PC-3 (cell line): ENCODE data around the gene KIR2DL3. TPM values are rescaled to one million over a fixed set of nuclear protein-coding genes. Genes with fewer than 3 reads are reported as not detected.

Experiments used
- ATAC-seq: fragments of 200-7000 bp; cut with Tn5 transposase; 2 replicates; pipeline ENCODE4 v1.9.1; 2020; ENCODE audit warnings: mild to moderate bottlenecking, moderate library complexity
- BruUV-seq: library from RNA; stranded (reverse); fragments of 400-500 nt; replicated peaks from 2 replicates; lab custom pipeline; 2021; lab: Mats Ljungman, UMichigan
- CTCF ChIA-PET: fragments of 300-600 bp; sonication (Branson Sonifier 250); formaldehyde crosslinking; loops from one replicate; lab custom pipeline; 2022; ENCODE audit warnings: antibody characterized with exemption; lab: Charles Lee
- POLR2A ChIA-PET: fragments of 300-600 bp; sonication (Branson Sonifier 250); formaldehyde crosslinking; loops from one replicate; lab custom pipeline; 2022; ENCODE audit warnings: antibody characterized with exemption; ENCODE audit not compliant: unreplicated experiment; lab: Charles Lee
- DNase-seq: peaks from one replicate; pipeline ENCODE4 v3.0.0-alpha.2; 2015
- H2AFZ ChIP-seq: fragments of 300-600 bp; sonication (generic); 2 replicates; pipeline ENCODE4 v1.6.0; 2016; ENCODE audit warnings: antibody characterized with exemption, low read length
- H3F3A ChIP-seq: fragments of 300-600 bp; sonication (generic); one replicate; pipeline ENCODE4 v1.6.0; 2017; ENCODE audit warnings: antibody characterized with exemption, low read length, control low read depth, mild to moderate bottlenecking; ENCODE audit not compliant: unreplicated experiment
- H3K27ac ChIP-seq: fragments of 300-600 bp; sonication (generic); 2 replicates; pipeline ENCODE4 v1.5.1; 2016; ENCODE audit warnings: mild to moderate bottlenecking, low read length
- H3K27me3 ChIP-seq: fragments of 300-600 bp; sonication (generic); 2 replicates; pipeline ENCODE4 v1.6.1; 2016; ENCODE audit warnings: low read length, mixed read lengths
- H3K36me3 ChIP-seq: fragments of 300-600 bp; sonication (generic); 2 replicates; pipeline ENCODE4 v1.6.1; 2016; ENCODE audit warnings: low read depth, mixed run types, low read length, mixed read lengths
- H3K4me1 ChIP-seq: fragments of 300-600 bp; sonication (generic); 2 replicates; pipeline ENCODE4 v1.5.1; 2016; ENCODE audit warnings: low read length; ENCODE audit not compliant: insufficient read depth
- H3K4me2 ChIP-seq: fragments of 300-600 bp; sonication (generic); 2 replicates; pipeline ENCODE4 v1.6.0; 2016; ENCODE audit warnings: low read length
- H3K4me3 ChIP-seq: fragments of 300-600 bp; sonication (generic); 2 replicates; pipeline ENCODE4 v1.5.1; 2016; ENCODE audit warnings: mild to moderate bottlenecking, low read length, mixed read lengths
- H3K79me2 ChIP-seq: fragments of 300-600 bp; sonication (generic); 2 replicates; pipeline ENCODE4 v1.6.1; 2017; ENCODE audit warnings: low read length, mixed read lengths
- H3K9ac ChIP-seq: fragments of 300-600 bp; sonication (generic); 2 replicates; pipeline ENCODE4 v1.6.0; 2016; ENCODE audit warnings: mild to moderate bottlenecking, low read length
- H3K9me2 ChIP-seq: fragments of 300-600 bp; sonication (generic); replicated peaks from 2 replicates; pipeline ENCODE4 v1.6.1; 2016; ENCODE audit warnings: mixed run types, low read length, mixed read lengths
- H3K9me3 ChIP-seq: fragments of 300-600 bp; sonication (generic); 2 replicates; pipeline ENCODE4 v1.6.1; 2016; ENCODE audit warnings: low read length, mixed read lengths
- H4K20me1 ChIP-seq: fragments of 300-600 bp; sonication (generic); 2 replicates; pipeline ENCODE4 v1.6.1; 2016; ENCODE audit warnings: low read length, mixed read lengths
- EZH2 ChIP-seq: fragments of 300-600 bp; sonication (generic); IDR thresholded peaks from one replicate; pipeline ENCODE4 v1.6.1; 2017; ENCODE audit warnings: antibody characterized with exemption, mild to moderate bottlenecking, low read length; ENCODE audit not compliant: unreplicated experiment
- EZH2phosphoT487 ChIP-seq: fragments of 300-600 bp; sonication (generic); IDR thresholded peaks from 2 replicates; pipeline ENCODE4 v1.6.1; 2018; ENCODE audit warnings: mild to moderate bottlenecking, antibody characterized with exemption, low read length, borderline replicate concordance
- intact Hi-C: fragments of 100-400 bp; cut with micrococcal nuclease; formaldehyde crosslinking; loops from 2 replicates; pipeline ENCODE4 v1.9.0; 2023
- total RNA-seq: library from RNA; depleted of rRNA; stranded (reverse); fragments of >200 nt; gene quantifications from 2 replicates; pipeline ENCODE4 v1.2.3, GENCODE V29; 2014
- TF ChIP-seq, protein P1 (sequence below): fragments of 300-600 bp; sonication (generic); conservative IDR thresholded peaks from 2 replicates; pipeline ENCODE4 v1.5.1; 2017; ENCODE audit warnings: antibody characterized with exemption, low read depth, mild to moderate bottlenecking, low read length

KIR2DL3 gene
- total RNA-seq, 1 experiment from 2014 or later = not detected

DNA sequence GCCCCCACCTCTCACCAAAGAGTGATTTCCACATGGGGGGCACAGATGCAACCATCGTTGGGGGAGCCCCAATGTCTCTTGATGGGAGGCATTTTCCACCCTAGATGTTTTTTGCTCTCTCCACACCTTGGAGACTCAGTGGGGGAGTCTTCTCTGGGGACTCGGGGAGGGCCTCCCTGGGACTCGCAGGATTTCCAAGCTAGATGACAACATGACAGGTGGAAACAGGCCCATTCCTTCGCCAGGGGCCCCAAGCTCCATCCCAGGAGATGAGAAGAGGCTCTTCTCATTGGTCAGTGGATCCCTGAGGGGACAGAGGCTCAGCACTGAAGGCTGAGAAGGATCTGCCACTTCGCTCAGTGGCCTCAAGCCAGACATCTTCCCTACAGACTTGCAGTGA is 52.4 kb downstream of the KIR2DL3 start:
- no TSS peak for BruUV-seq
- no peak overlapping the region for H3K9ac ChIP-seq
- peaks cover 15% of the 10 kb centered on the region for H3K27me3 ChIP-seq
- H3K4me1 ChIP-seq = no peaks in the 10 kb centered on the region
- no peaks in the 10 kb centered on the region for H3K9me2 ChIP-seq
- no peak overlapping the region for H3K4me2 ChIP-seq
- no peaks in the 10 kb centered on the region for H3K79me2 ChIP-seq
- DNase-seq (no peak), ATAC-seq (no peak)
- POLR2A ChIA-PET = no interaction called here
- TF ChIP-seq, protein P1, sequence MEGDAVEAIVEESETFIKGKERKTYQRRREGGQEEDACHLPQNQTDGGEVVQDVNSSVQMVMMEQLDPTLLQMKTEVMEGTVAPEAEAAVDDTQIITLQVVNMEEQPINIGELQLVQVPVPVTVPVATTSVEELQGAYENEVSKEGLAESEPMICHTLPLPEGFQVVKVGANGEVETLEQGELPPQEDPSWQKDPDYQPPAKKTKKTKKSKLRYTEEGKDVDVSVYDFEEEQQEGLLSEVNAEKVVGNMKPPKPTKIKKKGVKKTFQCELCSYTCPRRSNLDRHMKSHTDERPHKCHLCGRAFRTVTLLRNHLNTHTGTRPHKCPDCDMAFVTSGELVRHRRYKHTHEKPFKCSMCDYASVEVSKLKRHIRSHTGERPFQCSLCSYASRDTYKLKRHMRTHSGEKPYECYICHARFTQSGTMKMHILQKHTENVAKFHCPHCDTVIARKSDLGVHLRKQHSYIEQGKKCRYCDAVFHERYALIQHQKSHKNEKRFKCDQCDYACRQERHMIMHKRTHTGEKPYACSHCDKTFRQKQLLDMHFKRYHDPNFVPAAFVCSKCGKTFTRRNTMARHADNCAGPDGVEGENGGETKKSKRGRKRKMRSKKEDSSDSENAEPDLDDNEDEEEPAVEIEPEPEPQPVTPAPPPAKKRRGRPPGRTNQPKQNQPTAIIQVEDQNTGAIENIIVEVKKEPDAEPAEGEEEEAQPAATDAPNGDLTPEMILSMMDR = no peak
- TF ChIP-seq EZH2 = no peak
- TF ChIP-seq EZH2phosphoT487 = no peak
- CTCF ChIA-PET = no interaction called here
- no peak overlapping the region for H3K4me3 ChIP-seq
- no peak overlapping the region for H3K27ac ChIP-seq
- intact Hi-C loops = no loop called here
- no peaks in the 10 kb centered on the region for H3K36me3 ChIP-seq
- H3K9me3 ChIP-seq = no peaks in the 10 kb centered on the region
- H3F3A ChIP-seq = no peaks in the 10 kb centered on the region
- no peaks in the 10 kb centered on the region for H4K20me1 ChIP-seq
- no peak overlapping the region for H2AFZ ChIP-seq

DNA sequence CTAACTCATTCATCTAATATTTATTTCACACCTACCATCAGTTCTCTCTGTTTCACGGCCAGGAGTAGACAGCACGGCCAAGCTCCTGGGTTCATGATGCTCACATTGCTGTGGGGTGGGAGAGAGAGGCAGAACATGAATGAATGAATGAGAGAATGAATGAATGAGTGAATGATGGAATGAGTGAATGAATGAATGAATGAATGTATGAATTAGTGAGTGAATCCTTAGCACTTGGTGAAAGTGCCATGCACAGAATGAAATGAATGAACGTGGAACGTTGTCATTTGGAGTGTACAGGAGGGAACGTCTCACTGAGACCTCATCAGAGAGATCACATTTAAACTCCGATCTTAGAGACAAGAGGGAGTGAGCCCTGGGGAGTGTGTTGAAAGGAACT is 53.2 kb downstream of the KIR2DL3 start:
- intact Hi-C loops = no loop called here
- no peak overlapping the region for H3K4me3 ChIP-seq
- no peak overlapping the region for H3K9ac ChIP-seq
- H2AFZ ChIP-seq = no peak overlapping the region
- H3K9me3 ChIP-seq = no peaks in the 10 kb centered on the region
- H3K27ac ChIP-seq = no peak overlapping the region
- H3F3A ChIP-seq = no peaks in the 10 kb centered on the region
- H3K27me3 ChIP-seq = peaks cover 15% of the 10 kb centered on the region
- BruUV-seq = no TSS peak
- no peak for TF ChIP-seq EZH2phosphoT487
- TF ChIP-seq EZH2 = no peak
- TF ChIP-seq, protein P1 = no peak
- no peaks in the 10 kb centered on the region for H3K4me1 ChIP-seq
- ATAC-seq (no peak), DNase-seq (no peak)
- no peaks in the 10 kb centered on the region for H3K9me2 ChIP-seq
- no peaks in the 10 kb centered on the region for H4K20me1 ChIP-seq
- ChIA-PET POLR2A (no interaction called here), CTCF (no interaction called here)
- H3K36me3 ChIP-seq = no peaks in the 10 kb centered on the region
- H3K4me2 ChIP-seq = no peak overlapping the region
- no peaks in the 10 kb centered on the region for H3K79me2 ChIP-seq

DNA sequence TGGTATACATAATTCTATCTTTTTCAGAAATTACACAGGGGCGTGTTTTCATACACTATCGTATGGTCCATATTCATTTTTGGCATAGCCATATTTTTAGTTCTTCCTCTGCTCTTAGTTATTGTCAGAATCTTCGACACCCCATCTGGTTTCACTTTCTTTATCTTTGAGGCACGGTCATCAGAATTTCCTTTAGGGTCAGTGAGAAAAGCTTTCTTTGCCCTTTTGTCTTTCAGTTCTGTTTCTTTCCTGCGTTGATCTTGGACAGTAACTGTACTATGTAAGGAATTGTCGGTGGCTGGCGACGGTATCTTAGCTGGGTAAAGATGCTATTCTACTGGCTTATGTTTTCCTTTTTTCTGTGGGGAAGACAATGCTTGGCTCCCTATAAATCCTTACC is 54.5 kb downstream of the KIR2DL3 start:
- DNase-seq (no peak), ATAC-seq (no peak)
- Histone ChIP-seq H3F3A (no peaks in the 10 kb centered on the region), H3K9ac (no peak overlapping the region), H3K36me3 (no peaks in the 10 kb centered on the region), H3K79me2 (no peaks in the 10 kb centered on the region), H3K4me1 (no peaks in the 10 kb centered on the region), H4K20me1 (no peaks in the 10 kb centered on the region), H3K27me3 (peaks cover 21% of the 10 kb centered on the region), H3K27ac (no peak overlapping the region), H3K4me3 (no peak overlapping the region), H3K4me2 (peak overlapping the region; percentile 19), H3K9me3 (no peaks in the 10 kb centered on the region), H3K9me2 (no peaks in the 10 kb centered on the region), H2AFZ (no peak overlapping the region)
- ChIA-PET CTCF (no interaction called here), POLR2A (no interaction called here)
- BruUV-seq = no TSS peak
- no peak for TF ChIP-seq EZH2
- no peak for TF ChIP-seq EZH2phosphoT487
- TF ChIP-seq, protein P1 = no peak
- intact Hi-C loops = no loop called here
